Natural killer cell (primary cell): ENCODE results near the gene NRIP3. TPM values are rescaled to one million over a fixed set of nuclear protein-coding genes. Genes with fewer than 3 reads are reported as not detected.

ENCODE experiments used
- ATAC-seq, 3 donors: fragments of 150-1000 bp in 2 of 3; fragments of 200-7000 bp in 1 of 3; cut with Tn5 transposase; 1 replicate in 1 of 3; 2 replicates in 2 of 3; pipeline ENCODE4 v1.10.0; 2021; ENCODE audit warnings: mild to moderate bottlenecking in 2 of 3, moderate library complexity in 2 of 3
- DNase-seq, 2 donors: peaks; one replicate each; pipeline versions ENCODE4 v3.0.0 to v3.0.0-alpha.2; 2013 to 2021; ENCODE audit warnings: mixed read lengths in 1 of 2
- H3K27ac ChIP-seq: one replicate; pipeline ENCODE4 v1.5.1; 2013; ENCODE audit warnings: mild to moderate bottlenecking, low read length
- H3K27me3 ChIP-seq: one replicate; pipeline ENCODE4 v1.6.1; 2013; ENCODE audit warnings: low read length; ENCODE audit not compliant: control insufficient read depth, insufficient read depth
- H3K36me3 ChIP-seq: one replicate; pipeline ENCODE4 v1.6.1; 2013; ENCODE audit warnings: low read length; ENCODE audit not compliant: control insufficient read depth, insufficient read depth
- H3K4me1 ChIP-seq: one replicate; pipeline ENCODE4 v1.6.1; 2013; ENCODE audit warnings: low read length; ENCODE audit not compliant: control insufficient read depth, insufficient read depth
- H3K4me3 ChIP-seq: one replicate; pipeline ENCODE4 v1.5.1; 2013; ENCODE audit warnings: low read length
- H3K9me3 ChIP-seq: one replicate; pipeline ENCODE4 v1.6.1; 2013; ENCODE audit warnings: low read length; ENCODE audit not compliant: control insufficient read depth, insufficient read depth
- H3K27ac Mint-ChIP-seq, 2 donors: one replicate each; pipeline ENCODE4 v1.8.0; 2022; ENCODE audit warnings: mild to moderate bottlenecking in 2 of 2, mixed read lengths in 2 of 2, moderate library complexity in 1 of 2
- H3K27me3 Mint-ChIP-seq, 2 donors: one replicate each; pipeline ENCODE4 v1.8.0; 2022; ENCODE audit warnings: low read depth in 2 of 2, mixed read lengths in 2 of 2
- H3K36me3 Mint-ChIP-seq: one replicate; pipeline ENCODE4 v1.8.0; 2022; ENCODE audit warnings: mixed read lengths
- H3K4me1 Mint-ChIP-seq, 2 donors: one replicate each; pipeline ENCODE4 v1.8.0; 2022; ENCODE audit warnings: mixed read lengths in 2 of 2
- H3K4me3 Mint-ChIP-seq: one replicate; pipeline ENCODE4 v1.8.0; 2022; ENCODE audit warnings: mild to moderate bottlenecking, moderate library complexity, mixed read lengths
- H3K9me3 Mint-ChIP-seq, 2 donors: one replicate each; pipeline ENCODE4 v1.8.0; 2022; ENCODE audit warnings: mixed read lengths in 2 of 2
- CTCF ChIP-seq: fragments of 200-600 bp; IDR thresholded peaks from one replicate; pipeline ENCODE4 v1.8.0; 2022; ENCODE audit warnings: antibody characterized with exemption
- WGBS: methylation state at CpG from one replicate; pipeline ENCODE4 v1.1.7; 2013; ENCODE audit warnings: missing lambda C conversion rate; ENCODE audit not compliant: insufficient coverage; 5-methylcytosine and 5-hydroxymethylcytosine counted together
- intact Hi-C: fragments of 100-400 bp; cut with micrococcal nuclease; formaldehyde crosslinking; loops from one replicate; pipeline ENCODE4 v1.14.2; 2022
- total RNA-seq, 4 donors: library from RNA; stranded (reverse); fragments of 120-200 nt in 1 of 4; gene quantifications; one replicate each; pipeline versions ENCODE4 v1.2.3 to v1.2.4, GENCODE V29; 2013 to 2022

Gene NRIP3
- total RNA-seq, 3 donors from 2014 or later (not counting 1 experiment from before 2014, with no cell fraction given), result 2.3 to 6.1 (median 4.6) TPM

- Histone ChIP-seq H3K4me3 (peak within 1 kb of the TSS; percentile 97), H3K4me1 (peaks cover 19% of the 10 kb centered on the region), H3K9me3 (no peaks in the 10 kb centered on the region), H3K27me3 (no peaks in the 10 kb centered on the region), H3K36me3 (no peaks in the 10 kb centered on the region), H3K27ac (peak within 1 kb of the TSS; percentile 98)
- H3K36me3 Mint-ChIP-seq, result no peaks in the 10 kb centered on the region
- peaks cover 23 to 31% of the 10 kb centered on the region in 2 donors for H3K4me1 Mint-ChIP-seq
- no peaks in the 10 kb centered on the region for H3K27me3 Mint-ChIP-seq
- peak within 1 kb of the TSS; percentile 91 to 96 for H3K27ac Mint-ChIP-seq
- WGBS, result under 1% methylated on average over 67 of the region's 67 CpGs
- ATAC-seq (peak; percentile 79 to 91 (median 86)), DNase-seq (peak; percentile 73 to 85)
- intact Hi-C loops, result loop anchor here (1.0 to 2.0 kb wide), 2 partner anchors 38 to 282 kb away; partner anchors contain the start of genes RPL27A and TRIM66
- H3K9me3 Mint-ChIP-seq, result no peaks in the 10 kb centered on the region
- TF ChIP-seq CTCF, result no peak
- peak within 1 kb of the TSS; percentile 95 for H3K4me3 Mint-ChIP-seq
Measured at GRCh38 chr11:8964324-8965320, 39.2 kb downstream of the NRIP3 start, which contains the start of gene TMEM9B. TMEM9B (minus strand) TSS chr11:8964442; CDS start chr11:8964313, 129 bp downstream.

- peak overlapping the region; percentile 95 for H3K4me3 Mint-ChIP-seq
- H3K9me3 ChIP-seq, result no peaks in the 10 kb centered on the region
- intact Hi-C loops, result loop anchor here (1.0 to 2.0 kb wide), 2 partner anchors 39 to 281 kb away; partner anchors contain the start of genes RPL27A and TRIM66
- no peaks in the 10 kb centered on the region for H3K36me3 Mint-ChIP-seq
- peak overlapping the region; percentile 98 for H3K27ac ChIP-seq
- no peaks in the 10 kb centered on the region for H3K27me3 ChIP-seq
- TF ChIP-seq CTCF, result no peak
- H3K4me1 Mint-ChIP-seq, result peaks cover 29 to 31% of the 10 kb centered on the region in 2 donors
- no peaks in the 10 kb centered on the region for H3K36me3 ChIP-seq
- WGBS, result 1% methylated on average over 39 of the region's 39 CpGs
- no peaks in the 10 kb centered on the region for H3K27me3 Mint-ChIP-seq
- H3K9me3 Mint-ChIP-seq, result no peaks in the 10 kb centered on the region
- peaks cover 19% of the 10 kb centered on the region for H3K4me1 ChIP-seq
- peak overlapping the region; percentile 91 to 96 for H3K27ac Mint-ChIP-seq
- ATAC-seq (peak; percentile 67 to 79 (median 72)), DNase-seq (peak; percentile 17 to 87)
- H3K4me3 ChIP-seq, result peak overlapping the region; percentile 97
Measured at GRCh38 chr11:8963569-8964323, 40.1 kb downstream of the NRIP3 start.

GRCh38 chr11:8962841-8963240 lies 41.0 kb downstream of the NRIP3 start:
- no peaks in the 10 kb centered on the region for H3K9me3 Mint-ChIP-seq
- H3K27ac Mint-ChIP-seq, result peak overlapping the region; percentile 91 to 96
- Histone ChIP-seq H3K27me3 (no peaks in the 10 kb centered on the region), H3K4me1 (peaks cover 19% of the 10 kb centered on the region), H3K36me3 (no peaks in the 10 kb centered on the region), H3K27ac (no peak overlapping the region), H3K9me3 (no peaks in the 10 kb centered on the region), H3K4me3 (no peak overlapping the region)
- DNase-seq (peak in 1 of 2 donors; percentile 6), ATAC-seq (no peak)
- H3K4me1 Mint-ChIP-seq, result peaks cover 29 to 31% of the 10 kb centered on the region in 2 donors
- WGBS, result no CpG with 5 or more reads among the region's 2 CpGs
- H3K27me3 Mint-ChIP-seq, result no peaks in the 10 kb centered on the region
- intact Hi-C loops, result no loop called here
- peak overlapping the region; percentile 95 for H3K4me3 Mint-ChIP-seq
- no peaks in the 10 kb centered on the region for H3K36me3 Mint-ChIP-seq
- no peak for TF ChIP-seq CTCF
